HL-60 (cell line): ENCODE data around the gene ARHGEF16.

ENCODE experiments used
- DNase-seq, 2 experiments: peaks; one replicate each; pipeline ENCODE4 v3.0.0-alpha.2; 2010 to 2020; ENCODE audit warnings: low read depth in 1 of 2, low spot score in 1 of 2
- H3K27ac ChIP-seq: fragments of 250-450 bp; sonication (Bioruptor Pico); replicated peaks from 2 replicates; pipeline ENCODE4 v1.5.1; 2020; ENCODE audit warnings: mild to moderate bottlenecking, moderate library complexity
- H3K27me3 ChIP-seq: fragments of 250-450 bp; sonication (Bioruptor Pico); 2 replicates; pipeline ENCODE4 v1.5.1; 2021; ENCODE audit warnings: mild to moderate bottlenecking, moderate library complexity; ENCODE audit not compliant: insufficient read depth, poor library complexity, severe bottlenecking
- H3K4me3 ChIP-seq: replicated peaks from 2 replicates; pipeline ENCODE4 v1.5.1; 2011; ENCODE audit warnings: mild to moderate bottlenecking, control low read depth, low read length; ENCODE audit not compliant: insufficient read depth
- CTCF ChIP-seq: IDR thresholded peaks from one replicate; pipeline ENCODE4 v1.5.1; 2011; ENCODE audit warnings: low read length, control low read depth, inconsistent platforms; ENCODE audit not compliant: insufficient read depth
- GABPA ChIP-seq: IDR thresholded peaks from 2 replicates; pipeline ENCODE4 v1.6.1; 2012; ENCODE audit warnings: low read depth
- POLR2AphosphoS5 ChIP-seq: IDR thresholded peaks from 2 replicates; pipeline ENCODE4 v1.6.1; 2012; ENCODE audit warnings: low read depth
- REST ChIP-seq: IDR thresholded peaks from 2 replicates; pipeline ENCODE4 v1.6.1; 2012; ENCODE audit warnings: low read depth; ENCODE audit not compliant: insufficient replicate concordance
- SPI1 ChIP-seq: IDR thresholded peaks from 2 replicates; pipeline ENCODE4 v1.6.1; 2012; ENCODE audit warnings: low read depth, mild to moderate bottlenecking, borderline replicate concordance

Gene ARHGEF16

GRCh38 chr1:3524556-3525203 is 70.2 kb downstream of the ARHGEF16 start:
- Histone ChIP-seq H3K4me3 (no peak overlapping the region), H3K27me3 (no peaks in the 10 kb centered on the region), H3K27ac (no peak overlapping the region)
- no peak for DNase-seq
- no peak for TF ChIP-seq GABPA
- no peak for TF ChIP-seq SPI1
- TF ChIP-seq CTCF = no peak
- TF ChIP-seq POLR2AphosphoS5 = no peak
- TF ChIP-seq REST = no peak

- H3K27ac ChIP-seq = no peak overlapping the region
- no peak for DNase-seq
- H3K4me3 ChIP-seq = no peak overlapping the region
- TF ChIP-seq REST = no peak
- TF ChIP-seq CTCF = no peak
- no peak for TF ChIP-seq POLR2AphosphoS5
- TF ChIP-seq GABPA = no peak
- no peak for TF ChIP-seq SPI1
- H3K27me3 ChIP-seq = no peaks in the 10 kb centered on the region
Measured at GRCh38 chr1:3525551-3526482, 71.4 kb downstream of the ARHGEF16 start.

- TF ChIP-seq REST (no peak), CTCF (no peak), GABPA (no peak)
- Histone ChIP-seq H3K4me3 (no peak overlapping the region), H3K27ac (no peak overlapping the region), H3K27me3 (no peaks in the 10 kb centered on the region)
- DNase-seq = no peak
Measured at GRCh38 chr1:3527774-3528173, 73.3 kb downstream of the ARHGEF16 start.
